Activated naive CD4-positive, alpha-beta T cell treated with anti-CD3 and anti-CD28 coated beads for 36 hours (primary cell): ENCODE measurements around the gene HDAC10. TPM values are rescaled to one million over a fixed set of nuclear protein-coding genes. Genes with fewer than 3 reads are reported as not detected.

Experiments
- CTCF ChIA-PET: fragments of 350-600 bp; sonication (Branson Sonifier 250); formaldehyde crosslinking; loops from one replicate; lab custom pipeline; 2021; ENCODE audit warnings: antibody characterized with exemption; lab: Charles Lee
- DNase-seq: peaks from one replicate; pipeline ENCODE4 v3.0.0-alpha.2; 2020
- H3K27ac Mint-ChIP-seq: one replicate; pipeline ENCODE4 v1.8.0; 2021; ENCODE audit warnings: mild to moderate bottlenecking, mixed read lengths
- H3K27me3 Mint-ChIP-seq: one replicate; pipeline ENCODE4 v1.8.0; 2021; ENCODE audit warnings: low read depth, mixed read lengths
- H3K36me3 Mint-ChIP-seq: one replicate; pipeline ENCODE4 v1.8.0; 2021; ENCODE audit warnings: low read depth, mixed read lengths
- H3K4me1 Mint-ChIP-seq: one replicate; pipeline ENCODE4 v1.8.0; 2021; ENCODE audit warnings: low read depth, mixed read lengths
- H3K4me3 Mint-ChIP-seq: one replicate; pipeline ENCODE4 v1.8.0; 2021; ENCODE audit warnings: mild to moderate bottlenecking, moderate library complexity, mixed read lengths
- H3K9me3 Mint-ChIP-seq: one replicate; pipeline ENCODE4 v1.8.0; 2021; ENCODE audit warnings: mixed read lengths
- intact Hi-C: fragments of 100-400 bp; cut with micrococcal nuclease; formaldehyde crosslinking; loops from one replicate; pipeline ENCODE4 v1.15.1; 2023
- total RNA-seq, 2 experiments: library from RNA; stranded (reverse); gene quantifications; one replicate each; pipeline ENCODE4 v1.2.3, GENCODE V29; 2021

HDAC10 gene
- total RNA-seq, 2 experiments from 2014 or later: 35.4 to 38.0 TPM

DNA sequence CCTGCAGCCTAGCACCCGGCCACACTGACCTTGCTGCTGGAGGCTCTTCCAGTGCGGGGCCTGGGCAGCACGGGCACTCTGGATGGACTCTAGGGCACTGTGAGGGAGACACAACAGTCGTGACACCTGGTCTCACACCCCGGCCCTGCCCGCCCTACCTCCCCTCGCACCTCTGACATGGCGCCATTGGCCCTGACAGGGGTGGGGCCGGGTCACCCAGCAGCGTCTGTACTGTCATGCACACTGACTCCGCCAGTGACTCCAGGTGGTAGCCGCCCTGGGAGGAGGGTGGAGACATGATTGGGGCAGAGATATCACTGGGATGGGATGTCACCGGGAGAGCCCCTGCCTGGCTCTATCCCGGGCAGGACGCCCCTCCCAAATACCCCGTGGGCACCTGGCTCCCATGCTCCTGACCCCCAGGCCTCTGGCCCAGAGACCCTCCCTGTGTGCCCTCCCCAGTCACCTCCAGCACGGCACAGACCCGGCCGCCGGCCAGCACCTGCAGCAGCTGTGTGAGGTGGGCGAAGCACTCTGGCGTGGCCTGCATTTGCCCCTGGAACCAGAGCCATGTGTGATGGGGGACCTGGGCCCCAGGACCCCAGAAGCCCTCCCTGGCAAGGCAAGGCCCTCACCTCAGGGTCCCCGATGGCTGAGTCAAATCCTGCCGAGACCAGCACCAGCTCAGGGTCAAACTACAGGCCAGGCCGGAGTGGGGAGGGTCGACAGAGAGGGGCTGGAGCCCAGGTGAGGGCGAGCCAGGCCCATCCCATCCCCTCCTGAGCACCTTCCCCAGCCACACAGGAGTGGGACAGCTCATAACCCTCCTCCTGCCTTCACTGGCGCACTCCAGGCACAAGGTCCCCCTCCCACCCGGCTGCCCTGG is 2.6 kb downstream of the HDAC10 start:
- H3K4me1 Mint-ChIP-seq: peaks cover 28% of the 10 kb centered on the region
- no peak for DNase-seq
- no peaks in the 10 kb centered on the region for H3K27me3 Mint-ChIP-seq
- no peaks in the 10 kb centered on the region for H3K9me3 Mint-ChIP-seq
- no peak overlapping the region for H3K4me3 Mint-ChIP-seq
- intact Hi-C loops: loop anchor here (10.0 kb wide), 1 partner anchor 226 kb away; the partner anchor contains the start of gene SBF1
- CTCF ChIA-PET: interaction anchor here (1.1 kb wide), 1 partner anchor 75 kb away, joined by 4 read pairs; no protein-coding TSS in a partner anchor
- no peak overlapping the region for H3K27ac Mint-ChIP-seq
- peaks cover 7% of the 10 kb centered on the region for H3K36me3 Mint-ChIP-seq

DNA sequence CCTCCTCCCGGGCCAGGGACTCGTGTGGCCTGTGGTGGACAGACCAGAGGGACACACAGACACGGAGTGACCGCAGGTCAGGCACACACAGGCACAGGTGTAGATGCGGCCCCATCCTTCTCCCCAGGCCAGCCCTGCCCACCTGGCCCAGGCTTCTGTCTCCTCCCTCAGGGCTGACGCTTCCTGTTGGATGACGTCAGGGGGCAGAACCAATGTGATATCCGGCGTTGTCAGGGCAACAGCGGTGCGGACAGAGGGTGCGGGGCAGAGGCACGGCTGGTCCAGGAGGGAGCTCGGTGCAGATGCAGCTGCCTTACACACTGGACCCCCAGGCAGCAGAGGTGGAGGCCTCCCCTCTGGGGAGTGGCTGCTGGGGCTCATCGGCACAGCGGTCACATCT is 3.3 kb downstream of the HDAC10 start:
- Mint-ChIP-seq H3K4me3 (no peak overlapping the region), H3K9me3 (no peaks in the 10 kb centered on the region), H3K36me3 (peaks cover 7% of the 10 kb centered on the region), H3K4me1 (peaks cover 30% of the 10 kb centered on the region), H3K27me3 (no peaks in the 10 kb centered on the region), H3K27ac (no peak overlapping the region)
- CTCF ChIA-PET: interaction anchor here (1.1 kb wide), 1 partner anchor 75 kb away, joined by 4 read pairs; no protein-coding TSS in a partner anchor
- intact Hi-C loops: loop anchor here (10.0 kb wide), 1 partner anchor 227 kb away; the partner anchor contains the start of gene SBF1
- peak; percentile 56 for DNase-seq

DNA sequence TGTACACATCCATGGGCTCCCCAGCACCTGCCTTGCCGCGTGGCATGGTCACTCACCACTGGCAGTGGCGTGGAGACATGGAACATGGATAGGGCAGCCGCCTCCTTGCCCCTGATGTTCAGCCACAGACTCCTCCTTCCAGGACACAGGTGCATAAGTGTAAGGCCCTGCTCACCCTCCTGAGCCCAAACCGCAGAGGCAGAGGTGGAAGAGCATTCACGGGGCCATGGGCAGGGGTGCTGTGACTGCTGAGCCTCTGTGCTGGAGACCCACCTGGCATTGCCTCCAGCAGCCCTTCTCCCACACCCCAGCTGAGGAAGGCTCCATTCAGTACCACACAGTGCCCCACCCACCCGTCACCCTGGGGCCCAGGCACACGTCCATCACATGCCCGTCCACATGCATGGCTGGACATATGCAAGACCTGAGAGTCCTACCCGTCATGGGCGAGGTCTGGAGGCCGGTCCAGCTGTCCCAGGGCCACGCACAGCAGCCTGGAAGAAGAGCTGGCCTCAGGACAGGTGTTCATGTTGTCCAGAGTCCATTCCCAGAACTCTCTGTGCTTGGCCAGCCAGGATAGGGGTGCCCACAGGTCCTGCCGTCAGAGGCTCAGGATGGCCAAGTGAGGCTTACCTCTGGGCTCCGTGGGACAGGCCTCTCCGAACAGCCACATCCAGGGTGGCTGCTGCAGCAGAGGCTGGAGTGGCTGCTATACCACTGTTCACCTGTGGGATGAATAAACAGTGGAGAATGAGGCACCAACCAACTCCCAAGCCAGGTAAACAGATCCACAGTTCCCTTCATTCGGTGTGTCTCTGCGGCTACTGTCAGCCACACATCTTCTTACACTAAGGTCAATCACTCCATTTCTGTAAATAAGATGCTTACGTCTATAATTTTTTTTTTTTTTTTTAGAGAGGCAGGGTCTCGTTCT is 4.6 kb downstream of the HDAC10 start:
- no peaks in the 10 kb centered on the region for H3K27me3 Mint-ChIP-seq
- no peak for DNase-seq
- intact Hi-C loops: loop anchor here (10.0 kb wide), 1 partner anchor 228 kb away; the partner anchor contains the start of gene SBF1
- H3K4me3 Mint-ChIP-seq: peak overlapping the region; percentile 99
- H3K36me3 Mint-ChIP-seq: peaks cover 7% of the 10 kb centered on the region
- no peak overlapping the region for H3K27ac Mint-ChIP-seq
- H3K9me3 Mint-ChIP-seq: no peaks in the 10 kb centered on the region
- H3K4me1 Mint-ChIP-seq: peaks cover 43% of the 10 kb centered on the region
- CTCF ChIA-PET: interaction anchor here (0.6 to 1.1 kb wide), 3 partner anchors 77 to 102 kb away, joined by 3 to 4 read pairs (median 3); no protein-coding TSS in a partner anchor

DNA sequence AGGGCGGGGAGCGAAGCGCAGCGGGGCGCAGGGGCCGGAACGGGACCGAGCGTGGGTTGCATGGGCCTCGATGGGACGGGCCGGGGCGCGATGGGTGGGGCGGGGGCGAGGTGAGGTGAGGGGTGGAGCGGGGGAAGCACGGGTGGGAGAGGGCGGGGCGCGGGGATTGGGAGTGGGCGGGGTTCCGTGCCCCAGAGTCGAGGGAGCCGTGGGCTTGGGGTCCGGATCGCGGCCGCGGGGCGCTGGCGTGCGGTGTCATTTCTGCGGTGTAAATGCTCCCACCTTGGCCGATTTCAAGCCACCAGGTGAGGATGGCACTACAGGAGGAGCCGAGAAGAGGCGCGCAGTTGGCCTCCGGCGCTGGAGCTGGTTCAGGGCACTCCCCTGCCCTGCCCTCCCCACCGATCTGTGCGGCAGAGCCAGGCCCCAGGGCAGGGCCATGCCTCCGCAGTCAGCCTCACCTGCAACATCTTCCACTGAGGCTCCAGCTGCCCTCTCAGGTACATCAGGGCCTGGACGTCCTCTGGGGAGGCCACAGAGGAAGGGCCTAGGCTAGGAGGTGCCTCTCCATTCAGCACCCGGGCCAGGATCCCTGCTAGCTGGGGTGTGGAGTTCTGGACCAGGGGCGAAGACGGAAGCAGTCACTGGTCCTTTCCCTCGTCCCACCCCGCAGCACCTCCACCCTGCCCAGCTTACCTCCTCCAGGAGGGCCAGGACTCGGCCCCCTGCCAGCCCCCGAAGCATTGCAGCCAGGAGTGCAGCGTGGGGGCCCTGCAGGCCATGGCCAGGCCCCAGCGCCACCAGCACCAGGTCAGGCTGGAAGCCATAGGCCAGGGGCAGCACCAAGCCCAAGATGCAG is 5.6 kb downstream of the HDAC10 start:
- H3K9me3 Mint-ChIP-seq: no peaks in the 10 kb centered on the region
- intact Hi-C loops: loop anchor here (2.0 to 10.0 kb wide), 3 partner anchors 45 to 375 kb away; partner anchors contain the start of genes SBF1 and SELENOO
- peak overlapping the region; percentile 99 for H3K4me3 Mint-ChIP-seq
- H3K4me1 Mint-ChIP-seq: peaks cover 47% of the 10 kb centered on the region
- peak overlapping the region; percentile 98 for H3K27ac Mint-ChIP-seq
- H3K27me3 Mint-ChIP-seq: no peaks in the 10 kb centered on the region
- CTCF ChIA-PET: interaction anchor here (0.6 to 0.7 kb wide), 3 partner anchors 80 to 206 kb away, joined by 3 to 4 read pairs (median 4); no protein-coding TSS in a partner anchor
- H3K36me3 Mint-ChIP-seq: peaks cover 7% of the 10 kb centered on the region
- no peak for DNase-seq

DNA sequence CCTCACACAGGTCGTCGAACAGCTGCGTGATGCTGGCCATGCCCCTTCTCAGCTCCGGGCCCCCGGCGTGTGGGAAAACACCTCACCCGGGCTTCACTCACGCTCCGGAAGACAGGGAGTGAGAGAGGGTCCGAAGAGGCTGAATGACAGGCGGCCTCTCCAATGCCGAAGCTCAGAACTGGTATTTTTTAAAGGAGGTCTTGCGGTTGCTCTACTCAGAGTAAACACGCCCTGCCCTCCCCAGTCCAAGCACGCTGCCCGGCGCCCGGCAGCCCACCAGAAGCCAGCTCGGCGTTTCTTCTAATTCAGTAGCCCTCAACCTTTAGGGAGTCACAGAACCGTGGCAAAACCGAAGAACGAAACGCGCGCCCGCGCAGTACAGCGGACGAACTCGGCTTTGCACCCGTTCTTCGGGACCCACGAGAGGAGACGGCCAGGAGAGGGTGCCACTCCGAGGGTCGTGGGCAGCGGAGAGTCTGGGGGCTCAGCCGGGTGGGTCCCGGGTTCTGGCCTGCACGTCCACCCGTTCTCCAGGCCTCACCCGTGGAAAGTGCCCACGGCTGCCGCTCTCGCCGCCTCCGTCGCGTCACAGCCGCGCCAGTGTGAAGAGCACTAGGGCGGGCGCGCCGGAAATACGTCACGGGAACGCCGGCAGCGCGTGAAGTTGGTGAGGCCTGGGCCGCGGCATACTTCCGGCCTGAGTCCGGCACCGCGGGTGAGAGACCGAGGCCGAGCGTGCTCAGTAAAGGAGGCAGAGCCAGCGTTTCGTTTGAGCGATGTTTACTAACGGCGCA is 6.4 kb downstream of the HDAC10 start, which contains the start of gene TUBGCP6:
TUBGCP6 (minus strand) TSS at position 604 of the 794 bp plus-strand sequence; CDS start at position 40, 564 bp downstream.
- intact Hi-C loops: loop anchor here (1.0 to 10.0 kb wide), 4 partner anchors 26 to 376 kb away; partner anchors contain the start of genes MAPK11, SBF1 and SELENOO
- Mint-ChIP-seq H3K4me1 (peaks cover 48% of the 10 kb centered on the region), H3K27me3 (no peaks in the 10 kb centered on the region), H3K27ac (peak within 1 kb of the TSS; percentile 98), H3K4me3 (peak within 1 kb of the TSS; percentile 99), H3K9me3 (no peaks in the 10 kb centered on the region), H3K36me3 (peaks cover 7% of the 10 kb centered on the region)
- DNase-seq: peak; percentile 94
- CTCF ChIA-PET: interaction anchor here (1.0 to 1.3 kb wide), 5 partner anchors 9 to 376 kb away, joined by 3 to 5 read pairs (median 4); partner anchors contain the start of gene SCO2

DNA sequence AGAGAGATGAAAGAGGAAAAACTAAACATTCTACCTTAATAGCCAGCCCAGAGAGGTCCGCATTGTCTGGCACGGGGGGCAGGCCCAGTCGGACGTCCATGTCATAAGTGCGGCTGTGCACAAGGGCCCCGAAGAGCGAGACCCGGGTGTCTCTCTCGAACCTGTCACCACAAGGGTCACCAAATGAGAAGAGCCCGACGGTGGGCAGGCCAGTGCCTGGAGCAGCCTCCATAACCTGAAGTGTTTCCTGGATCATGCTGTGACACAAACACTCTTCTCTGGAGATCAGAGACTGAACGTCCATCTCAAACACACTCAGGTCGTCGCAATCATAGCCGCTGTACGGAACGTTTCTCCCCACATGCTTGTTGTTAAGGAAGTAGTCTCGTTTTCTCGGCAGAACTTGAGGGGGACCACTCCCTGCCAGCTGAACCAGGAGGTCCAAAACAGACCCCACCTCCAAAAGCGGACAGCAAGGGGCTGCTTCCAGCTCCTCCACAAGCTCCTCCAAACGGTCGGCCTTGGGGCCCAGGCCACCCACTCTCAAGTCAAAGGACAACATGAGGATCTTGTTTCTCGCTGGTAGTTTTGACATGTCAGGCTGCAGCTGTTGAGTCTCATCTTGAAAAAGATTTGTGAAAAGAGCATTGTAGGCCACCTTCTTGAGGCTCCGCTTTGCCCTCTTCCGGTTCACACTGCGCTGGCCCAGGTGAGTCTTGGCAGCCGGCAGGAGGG is 7.2 kb downstream of the HDAC10 start:
- no peaks in the 10 kb centered on the region for H3K27me3 Mint-ChIP-seq
- H3K4me1 Mint-ChIP-seq: peaks cover 48% of the 10 kb centered on the region
- CTCF ChIA-PET: interaction anchor here (0.7 to 1.3 kb wide), 7 partner anchors 8 to 377 kb away, joined by 3 to 5 read pairs (median 3); partner anchors contain the start of gene SCO2
- DNase-seq: no peak
- H3K9me3 Mint-ChIP-seq: no peaks in the 10 kb centered on the region
- peak overlapping the region; percentile 98 for H3K27ac Mint-ChIP-seq
- peak overlapping the region; percentile 99 for H3K4me3 Mint-ChIP-seq
- intact Hi-C loops: loop anchor here (1.0 to 10.0 kb wide), 4 partner anchors 26 to 377 kb away; partner anchors contain the start of genes MAPK11, SBF1 and SELENOO
- H3K36me3 Mint-ChIP-seq: peaks cover 7% of the 10 kb centered on the region

DNA sequence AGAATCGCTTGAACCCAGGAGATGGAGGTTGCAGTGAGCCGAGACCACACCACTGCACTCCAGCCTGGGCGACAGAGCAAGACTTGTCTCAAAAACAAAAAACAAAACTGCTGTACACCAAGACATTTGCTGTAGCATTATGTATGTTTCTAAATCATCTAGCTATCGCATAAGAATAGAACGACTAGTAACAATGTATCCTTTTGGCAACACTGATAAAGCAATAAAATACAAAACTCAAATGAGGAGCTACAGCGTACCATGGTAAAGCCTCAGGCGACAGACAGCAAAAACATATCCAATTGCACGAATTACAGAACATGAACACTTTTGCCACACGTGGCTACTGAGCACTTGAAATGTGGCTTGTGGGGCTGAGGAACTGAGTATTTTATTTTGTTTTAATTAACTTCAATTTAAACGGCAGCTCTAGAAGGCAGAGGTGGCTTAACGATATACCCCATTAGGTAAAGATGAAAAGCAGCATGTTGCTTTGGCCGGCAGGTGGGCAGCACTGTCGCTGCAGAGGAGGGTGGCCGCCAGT is 8.6 kb downstream of the HDAC10 start:
- CTCF ChIA-PET: interaction anchor here (0.6 to 2.8 kb wide), 9 partner anchors 8 to 285 kb away, joined by 3 to 13 read pairs (median 3); partner anchors contain the start of genes DENND6B and HDAC10
- Mint-ChIP-seq H3K9me3 (no peaks in the 10 kb centered on the region), H3K36me3 (peaks cover 9% of the 10 kb centered on the region), H3K4me3 (peak overlapping the region; percentile 99), H3K27me3 (no peaks in the 10 kb centered on the region), H3K27ac (peak overlapping the region; percentile 36), H3K4me1 (peaks cover 46% of the 10 kb centered on the region)
- intact Hi-C loops: loop anchor here (10.0 kb wide), 1 partner anchor 232 kb away; the partner anchor contains the start of gene SBF1
- DNase-seq: no peak

DNA sequence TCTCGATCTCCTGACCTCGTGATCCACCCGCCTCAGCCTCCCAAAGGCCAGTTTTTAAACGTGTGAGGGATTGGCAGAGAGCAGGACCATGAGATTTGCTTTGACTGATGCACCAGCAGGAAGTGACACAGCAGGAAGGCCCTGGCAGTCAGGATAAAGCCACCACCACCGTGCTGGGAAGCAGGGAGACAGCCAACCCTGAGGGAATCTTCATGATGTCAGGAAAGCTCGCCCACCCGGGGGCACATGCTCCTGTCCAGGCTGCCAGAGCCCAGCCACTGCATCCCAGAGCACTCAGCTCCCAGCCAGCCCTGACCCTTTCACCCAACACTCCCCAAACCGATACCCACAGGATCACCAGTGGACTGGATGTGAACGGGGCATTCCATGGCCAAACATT is 12.3 kb downstream of the HDAC10 start:
- Mint-ChIP-seq H3K4me1 (peaks cover 39% of the 10 kb centered on the region), H3K4me3 (no peak overlapping the region), H3K9me3 (no peaks in the 10 kb centered on the region), H3K27ac (no peak overlapping the region), H3K27me3 (no peaks in the 10 kb centered on the region), H3K36me3 (peaks cover 11% of the 10 kb centered on the region)
- CTCF ChIA-PET: interaction anchor here (1.5 kb wide), 1 partner anchor 103 kb away, joined by 5 read pairs; no protein-coding TSS in a partner anchor
- intact Hi-C loops: no loop called here
- no peak for DNase-seq

DNA sequence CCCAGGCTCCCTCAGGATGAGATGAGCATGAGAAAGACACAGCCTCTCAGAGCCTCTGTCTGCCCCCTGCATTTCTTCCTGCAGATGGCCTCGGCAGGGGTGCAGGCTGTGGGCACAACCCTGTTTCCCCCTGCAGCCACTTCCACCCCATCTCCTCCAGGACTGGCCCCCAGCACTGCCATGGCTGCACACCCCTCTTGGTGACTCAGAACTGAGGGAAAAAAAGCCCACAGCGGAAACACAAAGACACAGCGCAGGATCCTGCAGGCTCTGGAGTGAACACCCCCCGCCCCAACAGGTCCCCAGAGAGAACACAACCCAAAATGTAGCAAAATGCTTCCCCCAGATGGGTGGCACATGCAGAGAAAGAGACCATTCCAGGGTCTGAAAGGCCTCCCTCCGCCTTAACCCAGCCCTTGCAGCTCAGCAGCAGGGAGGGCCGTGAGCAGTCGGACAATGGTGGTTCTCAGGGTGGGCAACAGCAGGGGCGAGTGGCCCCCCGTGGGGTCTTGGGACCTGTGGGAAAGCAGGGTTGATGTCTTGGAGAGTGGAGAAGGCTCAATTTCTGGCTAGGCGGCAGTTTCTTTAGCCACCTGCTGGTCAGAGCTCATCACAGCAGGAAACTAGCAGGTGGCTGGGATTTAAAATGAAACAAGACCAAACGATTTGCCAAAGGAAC is 14.2 kb downstream of the HDAC10 start:
- CTCF ChIA-PET: interaction anchor here (1.2 kb wide), 1 partner anchor 7 kb away, joined by 5 read pairs; no protein-coding TSS in a partner anchor
- intact Hi-C loops: no loop called here
- H3K36me3 Mint-ChIP-seq: peaks cover 15% of the 10 kb centered on the region
- DNase-seq: no peak
- H3K4me1 Mint-ChIP-seq: peaks cover 25% of the 10 kb centered on the region
- no peaks in the 10 kb centered on the region for H3K9me3 Mint-ChIP-seq
- no peak overlapping the region for H3K4me3 Mint-ChIP-seq
- no peak overlapping the region for H3K27ac Mint-ChIP-seq
- H3K27me3 Mint-ChIP-seq: no peaks in the 10 kb centered on the region
